ENCODE results near the gene NIM1K. TPM values are rescaled to one million over a fixed set of nuclear protein-coding genes. Genes with fewer than 3 reads are reported as not detected.
"Not testable (repeated sequence)": the region's sequence is repeated elsewhere in the genome, so short reads cannot be mapped to it uniquely, and the experiment has no call there.

The NIM1K gene
- under 1 TPM; 0.46 to 0.71 (median 0.51) TPM for polyA plus RNA-seq (ENCODE audit: insufficient read length in 4 of 4)

GRCh38 chr5:43191740-43192557 lies at the start of gene NIM1K:
Gene NIM1K (plus strand): TSS chr5:43192225. CDS start chr5:43245776, 53,551 bp downstream.
- DNase-seq (ENCODE audit: low read depth in 4 of 4, low spot score in 3 of 4), result no peak

GRCh38 chr5:43145071-43145470 lies 47.0 kb upstream of the NIM1K start:
- no peak for DNase-seq (ENCODE audit: low read depth in 4 of 4, low spot score in 3 of 4)

- no peak for DNase-seq (ENCODE audit: low read depth in 4 of 4, low spot score in 3 of 4)
Measured at GRCh38 chr5:43146958-43147357, 45.1 kb upstream of the NIM1K start.

- no peak for DNase-seq (ENCODE audit: low read depth in 4 of 4, low spot score in 3 of 4)
Measured at GRCh38 chr5:43148417-43148816, 43.6 kb upstream of the NIM1K start.

- no peak for DNase-seq (ENCODE audit: low read depth in 4 of 4, low spot score in 3 of 4)
Measured at GRCh38 chr5:43149231-43149630, 42.8 kb upstream of the NIM1K start.

- no peak for DNase-seq (ENCODE audit: low read depth in 4 of 4, low spot score in 3 of 4)
Measured at GRCh38 chr5:43150075-43150474, 42.0 kb upstream of the NIM1K start.

- no peak for DNase-seq (ENCODE audit: low read depth in 4 of 4, low spot score in 3 of 4)
Measured at GRCh38 chr5:43150748-43151147, 41.3 kb upstream of the NIM1K start.

- DNase-seq (ENCODE audit: low read depth in 4 of 4, low spot score in 3 of 4), result no peak
Measured at GRCh38 chr5:43152946-43153345, 39.1 kb upstream of the NIM1K start.

GRCh38 chr5:43154469-43154868 lies 37.6 kb upstream of the NIM1K start:
- no peak for DNase-seq (ENCODE audit: low read depth in 4 of 4, low spot score in 3 of 4)

GRCh38 chr5:43155394-43156096 lies 36.5 kb upstream of the NIM1K start:
- no peak for DNase-seq (ENCODE audit: low read depth in 4 of 4, low spot score in 3 of 4)

- DNase-seq (ENCODE audit: low read depth in 4 of 4, low spot score in 3 of 4), result no peak
Measured at GRCh38 chr5:43156388-43156787, 35.6 kb upstream of the NIM1K start.

GRCh38 chr5:43157068-43157467 lies 35.0 kb upstream of the NIM1K start:
- DNase-seq (ENCODE audit: low read depth in 4 of 4, low spot score in 3 of 4), result no peak

- DNase-seq (ENCODE audit: low read depth in 4 of 4, low spot score in 3 of 4), result no peak
Measured at GRCh38 chr5:43161244-43161643, 30.8 kb upstream of the NIM1K start.

GRCh38 chr5:43164801-43165200 lies 27.2 kb upstream of the NIM1K start:
- DNase-seq (ENCODE audit: low read depth in 4 of 4, low spot score in 3 of 4), result not testable (repeated sequence)

GRCh38 chr5:43165323-43165722 lies 26.7 kb upstream of the NIM1K start:
- DNase-seq (ENCODE audit: low read depth in 4 of 4, low spot score in 3 of 4), result no peak

GRCh38 chr5:43168175-43168574 lies 23.9 kb upstream of the NIM1K start:
- no peak for DNase-seq (ENCODE audit: low read depth in 4 of 4, low spot score in 3 of 4)

- DNase-seq (ENCODE audit: low read depth in 4 of 4, low spot score in 3 of 4), result no peak
Measured at GRCh38 chr5:43171451-43171850, 20.6 kb upstream of the NIM1K start.

- no peak for DNase-seq (ENCODE audit: low read depth in 4 of 4, low spot score in 3 of 4)
Measured at GRCh38 chr5:43171926-43172325, 20.1 kb upstream of the NIM1K start.

GRCh38 chr5:43172779-43173178 lies 19.2 kb upstream of the NIM1K start:
- DNase-seq (ENCODE audit: low read depth in 4 of 4, low spot score in 3 of 4), result no peak

- DNase-seq (ENCODE audit: low read depth in 4 of 4, low spot score in 3 of 4), result no peak
Measured at GRCh38 chr5:43174586-43174985, 17.4 kb upstream of the NIM1K start.

GRCh38 chr5:43179836-43180235 lies 12.2 kb upstream of the NIM1K start:
- no peak for DNase-seq (ENCODE audit: low read depth in 4 of 4, low spot score in 3 of 4)

- DNase-seq (ENCODE audit: low read depth in 4 of 4, low spot score in 3 of 4), result no peak
Measured at GRCh38 chr5:43182421-43182820, 9.6 kb upstream of the NIM1K start.
